Spleen (tissue), 11 donors: Measurements from ENCODE around the gene TNFRSF1B. TPM values are rescaled to one million over a fixed set of nuclear protein-coding genes. Genes with fewer than 3 reads are reported as not detected.
A peak's percentile ranks its signal among the peaks of the same experiment; 100 is the strongest.

Source experiments
- DNase-seq: peaks from one replicate; pipeline ENCODE4 v3.0.0-alpha.2; 2020
- H3K27ac ChIP-seq, 8 donors: fragments of 200-600 bp; sonication (generic) in 7 of 8; 1 replicate in 4 of 8; 2 replicates in 4 of 8; pipeline versions ENCODE4 v1.5.0 to v1.8.0; 2016 to 2021; ENCODE audit warnings: inconsistent platforms in 4 of 8, mild to moderate bottlenecking in 4 of 8, moderate library complexity in 1 of 8
- H3K27me3 ChIP-seq, 7 donors: fragments of 200-600 bp; sonication (generic) in 6 of 7; replicated peaks in 1 of 7; 1 replicate in 4 of 7; 2 replicates in 3 of 7; pipeline versions ENCODE4 v1.5.0 to v1.8.0; 2016 to 2021; ENCODE audit warnings: inconsistent platforms in 3 of 7, mild to moderate bottlenecking in 1 of 7
- H3K36me3 ChIP-seq, 6 donors: fragments of 200-600 bp; sonication (generic) in 5 of 6; 1 replicate in 4 of 6; 2 replicates in 2 of 6; pipeline versions ENCODE4 v1.5.0 to v1.8.0; 2016 to 2021; ENCODE audit warnings: inconsistent platforms in 2 of 6
- H3K4me1 ChIP-seq, 6 donors: fragments of 200-600 bp; sonication (generic) in 5 of 6; 1 replicate in 3 of 6; 2 replicates in 3 of 6; pipeline versions ENCODE4 v1.5.0 to v1.8.0; 2016 to 2021; ENCODE audit warnings: inconsistent platforms in 3 of 6
- H3K4me3 ChIP-seq, 8 donors: fragments of 200-600 bp; sonication (generic) in 7 of 8; 1 replicate in 4 of 8; 2 replicates in 4 of 8; pipeline versions ENCODE4 v1.5.0 to v1.8.0; 2016 to 2021; ENCODE audit warnings: inconsistent platforms in 4 of 8, mild to moderate bottlenecking in 4 of 8, moderate library complexity in 2 of 8
- H3K9me3 ChIP-seq, 8 donors: fragments of 200-600 bp; sonication (generic) in 7 of 8; 1 replicate in 4 of 8; 2 replicates in 4 of 8; pipeline versions ENCODE4 v1.5.0 to v1.8.0; 2016 to 2021; ENCODE audit warnings: inconsistent platforms in 4 of 8
- CTCF ChIP-seq, 11 experiments: fragments of 200-600 bp in 7 of 11; fragments of 450-650 bp in 4 of 11; sonication (generic) in 4 of 11; IDR thresholded peaks in 8 of 11; conservative IDR thresholded peaks in 3 of 11; 1 replicate in 7 of 11; 2 replicates in 4 of 11; pipeline versions ENCODE4 v1.4.0 to v1.8.0; 2016 to 2021; ENCODE audit warnings: antibody characterized with exemption in 11 of 11, inconsistent platforms in 4 of 11, mild to moderate bottlenecking in 1 of 11
- POLR2A ChIP-seq, 3 donors: fragments of 450-650 bp; IDR thresholded peaks; one replicate each; pipeline ENCODE4 v1.5.1; 2017; ENCODE audit warnings: antibody characterized with exemption in 3 of 3, mild to moderate bottlenecking in 1 of 3
- POLR2AphosphoS5 ChIP-seq, 3 donors: sonication (generic); formaldehyde crosslinking; IDR thresholded peaks; one replicate each; pipeline ENCODE4 v1.5.1; 2017; ENCODE audit warnings: antibody characterized with exemption in 3 of 3
- WGBS, 5 donors: extraction: QIAGEN DNeasy Blood & Tissue Kit in 3 of 5; methylation state at CpG; one replicate each; pipeline versions ENCODE4 v1.1.5 to v1.1.7; 2013 to 2018; 5-methylcytosine and 5-hydroxymethylcytosine counted together
- intact Hi-C: fragments of 100-400 bp; cut with DNase I; formaldehyde crosslinking; loops from one replicate; pipeline ENCODE4 v1.15.0; 2023; ENCODE audit warnings: low total_unique reads
- polyA plus RNA-seq, 3 donors: library from polyadenylated mRNA; stranded (reverse); fragments of 200-250 nt; gene quantifications; one replicate each; pipeline ENCODE4 v1.2.1, GENCODE V29; 2013
- total RNA-seq, 7 donors: library from RNA; depleted of rRNA in 3 of 7; stranded (reverse); fragments of >200 nt in 3 of 7; fragmentation: NEBNext Ultra II Directional in 4 of 7; extraction: Animal tissue kit (Norgen Biotek cat#: 25700) in 4 of 7; gene quantifications; one replicate each; pipeline versions ENCODE4 v1.1.0 to v1.2.1, GENCODE V29; 2016 to 2021
- donor health status: healthy with polysubstance abuse.
- donor health status: DM: no; HTN: no; CAD: no; lungs with moderate emphysema.
- donor health status: DM: no; HTN: no; CAD: no.
- donor health status: Bipolar disorder and iron deficiency.
- donor health status: healthy.
- donor health status: DM: no; HTN: no; CAD: no.
- donor health status: DM: yes; HTN: yes; CAD: no.

The TNFRSF1B gene
- total and polyA plus RNA-seq, 10 donors, result 28.5 to 233 (median 167) TPM

DNA sequence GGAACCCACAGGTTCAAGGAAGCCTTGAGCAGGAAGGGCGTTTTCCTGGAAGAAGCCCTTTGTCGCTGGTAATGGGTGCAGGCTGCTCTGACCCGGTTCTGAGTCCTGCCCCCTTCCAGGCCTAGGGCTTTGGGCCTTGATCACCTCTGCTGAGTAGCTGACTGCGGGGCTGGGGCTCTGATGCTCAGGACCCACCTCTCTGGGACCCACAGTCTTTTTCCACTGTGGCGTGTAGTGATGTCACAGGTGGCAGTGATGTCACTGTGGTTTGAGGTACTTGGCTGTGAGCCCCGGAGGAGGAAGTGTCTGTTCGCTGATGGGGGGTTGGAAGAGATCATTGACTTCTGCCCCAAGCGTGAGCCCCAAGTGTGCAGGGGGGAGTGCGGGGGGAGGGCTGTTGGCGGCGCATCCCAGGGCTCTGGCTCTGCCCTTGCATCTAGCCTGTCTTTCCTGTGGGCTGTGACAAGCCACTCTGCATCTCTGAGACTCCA is 6.9 kb downstream of the TNFRSF1B start:
- intact Hi-C loops, result no loop called here
- whole genome bisulfite sequencing, 5 donors, result 12 to 26% (median 18%) methylated on average over 9 to 11 of the region's 11 CpGs
- Histone ChIP-seq H3K9me3 (no peaks in the 10 kb centered on the region), H3K27me3 (no peaks in the 10 kb centered on the region), H3K4me1 (peaks cover 78 to 100% (median 99%) of the 10 kb centered on the region in 6 donors), H3K36me3 (peaks cover 0 to 64% (median 0%) of the 10 kb centered on the region in 6 donors), H3K27ac (peak overlapping the region; percentile 71 to 99 (median 98)), H3K4me3 (peak overlapping the region in 2 of 8 donors; percentile 3 to 62)
- DNase-seq, result peak; percentile 93
- TF ChIP-seq POLR2AphosphoS5 (IDR thresholded peaks at IDR 0.05) (peak; percentile 75 to 91 (median 79)), CTCF (IDR thresholded peaks at IDR 0.05 in 8 of 11, conservative IDR thresholded peaks at IDR 0.05 in 3 of 11) (peak in 1 of 11 experiments; percentile 7), POLR2A (IDR thresholded peaks at IDR 0.05) (peak in 1 of 3 donors; percentile 12)

DNA sequence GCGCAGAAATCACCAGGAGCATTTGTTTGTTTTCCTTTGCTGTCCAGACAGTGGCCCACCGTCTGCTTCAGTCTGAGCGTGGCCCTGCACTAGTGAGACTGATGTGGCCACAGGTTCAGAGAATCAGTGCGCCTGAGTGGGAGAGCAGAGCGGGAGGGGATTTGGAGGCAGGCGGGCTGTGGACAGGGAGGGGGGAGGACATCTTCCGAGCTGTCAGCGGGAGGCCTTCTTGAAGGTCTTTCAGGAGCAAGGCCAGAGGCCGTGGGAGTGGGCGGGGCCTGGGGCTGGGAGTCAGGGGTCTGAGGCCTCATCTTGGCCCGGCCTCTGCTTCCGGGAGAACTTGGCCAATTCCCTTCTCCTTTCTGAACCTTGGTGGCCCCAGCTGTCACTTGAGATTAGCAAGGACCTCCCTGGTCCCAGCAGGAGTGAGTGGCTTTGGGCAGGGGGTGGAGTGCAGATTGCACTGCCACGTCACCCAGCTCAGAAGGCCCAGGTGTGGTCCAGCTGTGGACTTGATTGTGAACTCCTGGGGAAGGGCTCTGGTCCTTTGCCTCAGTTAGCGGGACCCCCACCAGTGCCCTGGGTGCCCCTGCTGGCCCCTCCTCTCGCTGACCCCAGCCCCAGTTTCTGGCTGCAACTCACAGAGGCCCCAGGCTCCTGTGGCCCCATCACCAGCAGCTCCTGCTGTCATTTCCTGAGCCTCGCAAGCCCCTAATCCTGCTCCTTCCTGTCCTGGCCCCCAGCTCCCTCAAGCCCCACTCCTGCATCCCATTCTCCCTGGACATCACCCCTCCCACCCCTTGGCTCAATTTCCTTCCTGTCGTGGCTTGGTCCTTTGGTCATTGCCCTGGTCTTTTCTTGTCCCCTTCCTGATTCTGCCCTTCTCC is 8.4 kb downstream of the TNFRSF1B start:
- intact Hi-C loops, result no loop called here
- H3K36me3 ChIP-seq, result peaks cover 0 to 62% (median 0%) of the 10 kb centered on the region in 6 donors
- WGBS, 5 donors, result 46 to 67% (median 57%) methylated on average over 14 to 17 of the region's 17 CpGs
- H3K9me3 ChIP-seq, result no peaks in the 10 kb centered on the region
- H3K4me3 ChIP-seq, result peak overlapping the region in 2 of 8 donors; percentile 9 to 62
- peak overlapping the region; percentile 72 to 99 (median 98) for H3K27ac ChIP-seq
- peak; percentile 87 for DNase-seq
- H3K4me1 ChIP-seq, result peaks cover 81 to 100% (median 99%) of the 10 kb centered on the region in 6 donors
- TF ChIP-seq POLR2AphosphoS5 (IDR thresholded peaks at IDR 0.05), result peak; percentile 70 to 81 (median 79)
- no peak for TF ChIP-seq CTCF (IDR thresholded peaks at IDR 0.05 in 8 of 11, conservative IDR thresholded peaks at IDR 0.05 in 3 of 11)
- TF ChIP-seq POLR2A (IDR thresholded peaks at IDR 0.05), result no peak
- no peaks in the 10 kb centered on the region for H3K27me3 ChIP-seq

DNA sequence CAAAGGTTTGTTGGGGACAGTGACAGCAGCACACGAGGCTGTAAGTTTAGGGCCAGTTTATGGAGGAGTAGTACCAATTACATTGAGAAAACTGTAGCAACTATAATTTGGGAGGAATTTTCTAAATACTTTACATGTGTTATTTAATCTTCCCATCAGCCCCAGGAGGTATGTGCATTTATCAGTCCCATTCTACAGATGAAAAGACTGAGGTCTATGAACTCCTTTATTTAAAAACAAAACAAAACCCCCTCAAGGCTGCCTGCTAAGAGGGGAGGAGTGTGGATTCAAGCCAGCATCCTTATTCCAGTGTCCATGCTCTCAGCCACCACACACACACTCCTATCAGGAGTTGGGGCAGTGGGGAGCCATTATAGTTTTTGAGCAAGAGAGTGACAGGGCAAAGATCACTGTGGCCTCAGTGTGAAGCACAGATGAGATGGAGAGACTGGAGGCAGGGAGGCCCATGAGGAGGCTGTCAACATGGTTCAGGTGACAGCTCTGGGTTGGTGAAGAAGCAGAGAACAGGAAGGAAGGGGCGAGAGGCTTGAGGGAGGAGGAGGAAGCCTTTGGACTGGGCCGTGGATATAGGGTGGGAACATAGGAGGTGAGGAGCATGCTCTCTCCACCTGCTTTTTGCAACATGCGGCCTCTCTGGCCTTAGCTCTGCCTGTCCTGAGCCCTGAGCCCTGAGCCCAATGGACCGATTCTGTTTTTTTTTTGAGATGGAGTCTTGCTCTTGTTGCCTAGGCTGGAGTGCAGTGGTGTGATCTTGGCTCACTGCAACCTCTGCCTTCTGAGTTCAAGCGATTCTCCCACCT is 9.7 kb downstream of the TNFRSF1B start:
- no peak for DNase-seq
- Histone ChIP-seq H3K36me3 (peaks cover 0 to 62% (median 0%) of the 10 kb centered on the region in 6 donors), H3K9me3 (no peaks in the 10 kb centered on the region), H3K27me3 (no peaks in the 10 kb centered on the region), H3K4me3 (peak overlapping the region in 1 of 8 donors; percentile 52), H3K27ac (peak overlapping the region; percentile 55 to 99 (median 98)), H3K4me1 (peaks cover 84 to 100% (median 100%) of the 10 kb centered on the region in 6 donors)
- WGBS, 5 donors, result 70 to 80% (median 74%) methylated on average over 6 of the region's 6 CpGs
- intact Hi-C loops, result no loop called here
- TF ChIP-seq POLR2A (IDR thresholded peaks at IDR 0.05) (no peak), POLR2AphosphoS5 (IDR thresholded peaks at IDR 0.05) (peak in 1 of 3 donors; percentile 23)
